Measurements from ENCODE around the gene FAM25C. TPM values are rescaled to one million over a fixed set of nuclear protein-coding genes. Genes with fewer than 3 reads are reported as not detected.
"Not testable (repeated sequence)": the region's sequence is repeated elsewhere in the genome, so short reads cannot be mapped to it uniquely, and the experiment has no call there.

FAM25C gene
- total and polyA plus RNA-seq, 2 of the 4 experiments (the other 2 are of a cell fraction) = not detected

- BruUV-seq (replicated peaks); H2AFZ ChIP-seq (replicated peaks; ENCODE audit: low read length, poor library complexity); H3K27ac ChIP-seq (ENCODE audit: insufficient read depth, low read length); H3K4ac ChIP-seq (ENCODE audit: low read depth, low read length); H4K5ac ChIP-seq (ENCODE audit: low read depth, low read length); H3K9ac ChIP-seq (ENCODE audit: low read depth, low read length); dilution Hi-C loops (cut with HindIII; ENCODE audit: low sequenced_read_pairs, unreplicated experiment); H3K4me3 ChIP-seq (ENCODE audit: insufficient read depth, low read depth, low read length); H2BK20ac ChIP-seq (ENCODE audit: low read depth, low read length); ATAC-seq (ENCODE audit: low read depth); H3K27me3 ChIP-seq (ENCODE audit: control insufficient read depth, insufficient read depth, low read length); H3K79me1 ChIP-seq (ENCODE audit: low read depth in 1 of 2, low read length in 2 of 2); H3K23ac ChIP-seq (ENCODE audit: low read depth, low read length); H2BK120ac ChIP-seq (ENCODE audit: low read depth, low read length); H4K8ac ChIP-seq (ENCODE audit: low read depth in 2 of 2, low read length in 2 of 2); H3K18ac ChIP-seq (ENCODE audit: low read depth, low read length); H2BK5ac ChIP-seq (ENCODE audit: low read depth, low read length, poor library complexity, severe bottlenecking); H4K91ac ChIP-seq (ENCODE audit: insufficient read depth, low read depth, low read length); H3K56ac ChIP-seq (ENCODE audit: extremely low read depth, insufficient read depth, low read length); CTCF ChIA-PET; H2BK15ac ChIP-seq (ENCODE audit: low read depth, low read length); H2AK9ac ChIP-seq (replicated peaks; ENCODE audit: low read depth, low read length, poor library complexity); H3K9me1 ChIP-seq (ENCODE audit: insufficient read depth, low read length); in situ Hi-C loops (cut with MboI; ENCODE audit: low sequenced_read_pairs); H3K36me3 ChIP-seq (ENCODE audit: control insufficient read depth, insufficient read depth, low read length); H3K14ac ChIP-seq (replicated peaks; ENCODE audit: low read depth, low read length); POLR2A ChIA-PET (ENCODE audit: unreplicated experiment); H2AK5ac ChIP-seq (ENCODE audit: low read depth, low read length); H4K20me1 ChIP-seq (ENCODE audit: insufficient read depth, low read length); H3K9me3 ChIP-seq (ENCODE audit: control insufficient read depth, insufficient read depth, low read length); intact Hi-C loops (cut with micrococcal nuclease); H3K4me2 ChIP-seq (ENCODE audit: low read depth, low read length); H3K4me1 ChIP-seq (ENCODE audit: control insufficient read depth, insufficient read depth, low read length): not testable (repeated sequence)
- peak; percentile 69 for DNase-seq
- WGBS, 2 experiments (ENCODE audit: extremely low coverage in 2 of 2, insufficient read length in 1 of 2) = no CpG with 5 or more reads among the region's 3 CpGs
Measured at GRCh38 chr10:47994045-47994444, 5.5 kb downstream of the FAM25C start.

DNA sequence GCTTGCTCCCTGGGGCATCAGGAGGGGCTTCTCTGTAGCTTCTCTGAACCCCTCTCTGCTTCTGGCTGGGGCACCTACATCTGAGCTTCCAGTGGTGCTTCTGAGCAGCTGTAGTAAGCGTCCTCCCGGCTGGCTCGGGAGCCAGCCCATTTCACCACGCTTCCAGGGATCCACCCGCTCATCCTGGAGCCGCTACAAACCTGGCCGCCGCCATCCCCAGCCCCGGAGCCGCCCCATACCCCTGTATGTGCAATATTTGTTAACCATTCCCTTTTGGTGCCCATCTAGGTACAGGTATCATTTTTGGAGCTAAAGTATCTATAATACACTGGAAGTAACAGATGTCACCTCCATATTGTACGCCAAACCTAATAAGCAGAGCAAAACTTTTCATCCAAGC, 7.0 kb downstream of the FAM25C start:
- H2BK120ac ChIP-seq (ENCODE audit: low read depth, low read length); intact Hi-C loops (cut with micrococcal nuclease); DNase-seq; H3K18ac ChIP-seq (ENCODE audit: low read depth, low read length); H3K27me3 ChIP-seq (ENCODE audit: control insufficient read depth, insufficient read depth, low read length); H3K4me1 ChIP-seq (ENCODE audit: control insufficient read depth, insufficient read depth, low read length); H2BK20ac ChIP-seq (ENCODE audit: low read depth, low read length); H3K4me2 ChIP-seq (ENCODE audit: low read depth, low read length); H4K91ac ChIP-seq (ENCODE audit: insufficient read depth, low read depth, low read length); H3K79me1 ChIP-seq (ENCODE audit: low read depth in 1 of 2, low read length in 2 of 2); H3K27ac ChIP-seq (ENCODE audit: insufficient read depth, low read length); H2AK5ac ChIP-seq (ENCODE audit: low read depth, low read length); H3K23ac ChIP-seq (ENCODE audit: low read depth, low read length); H2BK15ac ChIP-seq (ENCODE audit: low read depth, low read length); H3K9me1 ChIP-seq (ENCODE audit: insufficient read depth, low read length); H3K56ac ChIP-seq (ENCODE audit: extremely low read depth, insufficient read depth, low read length); H3K36me3 ChIP-seq (ENCODE audit: control insufficient read depth, insufficient read depth, low read length); H2AK9ac ChIP-seq (replicated peaks; ENCODE audit: low read depth, low read length, poor library complexity); dilution Hi-C loops (cut with HindIII; ENCODE audit: low sequenced_read_pairs, unreplicated experiment); H3K4me3 ChIP-seq (ENCODE audit: insufficient read depth, low read depth, low read length); H3K4ac ChIP-seq (ENCODE audit: low read depth, low read length); H2BK5ac ChIP-seq (ENCODE audit: low read depth, low read length, poor library complexity, severe bottlenecking); H4K8ac ChIP-seq (ENCODE audit: low read depth in 2 of 2, low read length in 2 of 2); POLR2A ChIA-PET (ENCODE audit: unreplicated experiment); H4K5ac ChIP-seq (ENCODE audit: low read depth, low read length); H3K9ac ChIP-seq (ENCODE audit: low read depth, low read length); BruUV-seq (replicated peaks); CTCF ChIA-PET; H2AFZ ChIP-seq (replicated peaks; ENCODE audit: low read length, poor library complexity); H3K9me3 ChIP-seq (ENCODE audit: control insufficient read depth, insufficient read depth, low read length); ATAC-seq (ENCODE audit: low read depth); H4K20me1 ChIP-seq (ENCODE audit: insufficient read depth, low read length); in situ Hi-C loops (cut with MboI; ENCODE audit: low sequenced_read_pairs); H3K14ac ChIP-seq (replicated peaks; ENCODE audit: low read depth, low read length): not testable (repeated sequence)
- 100% methylated on average over 3 of the region's 11 CpGs; no CpG with 5 or more reads in 1 of the 2 experiments for WGBS, 2 experiments (ENCODE audit: extremely low coverage in 2 of 2, insufficient read length in 1 of 2)

Measured in IMR-90 (cell line).